SK-N-SH treated with all-trans-retinoic acid at 6 μM for 48 hours (cell line): ENCODE results near the gene COX6A2.

Source experiments
- ARNTL ChIP-seq: fragments of 450-650 bp; formaldehyde crosslinking; IDR thresholded peaks from 2 replicates; pipeline ENCODE4 v1.5.0; 2020; ENCODE audit warnings: low read depth, mild to moderate bottlenecking, moderate library complexity, borderline replicate concordance
- CSDC2 ChIP-seq: fragments of 250-450 bp; sonication (Bioruptor Pico); IDR thresholded peaks from 2 replicates; pipeline ENCODE4 v1.5.0; 2020; ENCODE audit warnings: mild to moderate bottlenecking, moderate library complexity
- ESRRG ChIP-seq: fragments of 250-450 bp; sonication (Bioruptor Pico); IDR thresholded peaks from 2 replicates; pipeline ENCODE4 v1.6.1; 2021; ENCODE audit warnings: mild to moderate bottlenecking
- OSR1 ChIP-seq: fragments of 250-450 bp; sonication (Bioruptor Pico); IDR thresholded peaks from 2 replicates; pipeline ENCODE4 v1.8.0; 2022; ENCODE audit warnings: moderate library complexity, mild to moderate bottlenecking, inconsistent platforms
- ZFP3 ChIP-seq: fragments of 250-450 bp; sonication (Bioruptor Pico); IDR thresholded peaks from 2 replicates; pipeline ENCODE4 v1.5.0; 2020; ENCODE audit warnings: mild to moderate bottlenecking, moderate library complexity

DNA sequence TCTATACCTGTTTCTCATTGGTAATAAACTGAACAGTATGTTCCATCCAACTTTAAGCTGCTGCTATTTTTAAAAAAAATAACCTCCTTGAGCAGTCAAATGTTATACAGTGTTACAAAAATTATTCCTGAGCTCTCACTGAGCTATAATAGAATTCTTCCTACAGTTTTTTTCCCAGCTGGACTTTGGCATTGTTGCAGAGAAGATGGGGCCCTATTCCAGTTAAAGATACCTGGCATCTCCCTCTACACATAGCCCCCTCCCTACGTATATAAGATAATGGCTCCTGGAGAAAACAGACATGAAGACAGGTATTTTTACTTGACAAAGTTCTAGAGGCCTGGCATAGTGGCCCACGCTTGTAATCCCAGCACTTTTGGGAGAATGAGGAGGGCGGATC lies 1.6 kb upstream of the COX6A2 start:
- no peak for TF ChIP-seq ZFP3 (CRISPR knock-in tag)
- TF ChIP-seq ARNTL (CRISPR knock-in tag) = no peak
- no peak for TF ChIP-seq ESRRG (CRISPR knock-in tag)
- no peak for TF ChIP-seq CSDC2 (CRISPR knock-in tag)
- no peak for TF ChIP-seq OSR1 (CRISPR knock-in tag)
